Measurements from ENCODE around the gene HOXB6. TPM values are rescaled to one million over a fixed set of nuclear protein-coding genes. Genes with fewer than 3 reads are reported as not detected.

HOXB6 gene
- total RNA-seq, 1 donor from 2014 or later: not detected

DNA sequence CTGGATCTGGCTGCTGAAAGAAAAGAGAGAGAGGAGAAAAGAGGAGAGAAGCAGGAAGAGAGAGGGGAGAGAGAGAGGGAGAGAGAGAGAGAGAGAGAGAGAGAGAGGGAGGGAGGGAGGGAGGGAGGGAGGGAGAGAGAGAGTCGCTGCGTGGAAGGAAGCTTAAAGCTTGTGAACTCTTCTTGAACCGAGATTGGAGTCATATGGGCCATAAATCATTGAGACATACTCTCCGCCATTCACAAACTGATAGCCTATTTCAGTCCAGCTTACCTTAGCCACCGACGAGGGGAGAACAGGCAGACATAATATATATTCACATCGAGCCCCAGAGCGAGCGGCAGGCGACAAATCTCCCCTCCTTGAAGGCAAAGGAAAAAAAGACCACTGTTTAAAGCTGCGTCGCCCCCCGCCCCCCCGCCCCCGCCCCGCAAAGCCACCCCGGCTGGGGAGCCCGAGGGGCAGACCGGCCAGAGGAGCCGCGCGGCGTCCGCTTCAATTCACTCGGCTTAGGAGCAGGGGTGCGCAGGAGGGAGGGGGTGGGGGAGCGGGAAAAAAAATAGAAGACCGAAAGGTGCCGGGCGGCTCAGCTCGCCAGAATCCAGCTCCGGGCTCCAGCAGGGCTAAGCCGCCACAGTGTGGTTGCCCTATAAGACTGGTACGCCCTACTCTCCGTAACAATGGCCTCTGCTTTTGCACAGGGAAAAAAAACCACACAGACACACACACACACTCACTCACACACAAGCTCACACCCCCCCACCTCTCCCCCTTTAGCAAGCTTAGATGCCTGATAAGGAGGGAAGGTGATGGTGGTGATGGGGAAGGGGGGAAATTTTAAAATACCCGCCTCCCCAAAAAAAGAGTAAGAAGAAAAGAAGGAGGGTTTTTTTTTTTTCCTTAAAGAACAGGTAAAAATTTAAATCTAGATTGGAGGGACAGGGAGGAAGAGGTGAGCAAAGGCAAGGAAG lies 49.2 kb downstream of the HOXB6 start:
- peaks cover 7 to 82% (median 59%) of the 10 kb centered on the region in 3 donors for H3K27me3 ChIP-seq (ENCODE audit: control insufficient read depth in 3 of 3, insufficient read depth in 3 of 3, low read length in 3 of 3)
- H3K4me3 ChIP-seq (ENCODE audit: low read length in 3 of 3): peak overlapping the region in 1 of 3 donors; percentile 64
- H3K9ac ChIP-seq (ENCODE audit: low read depth in 1 of 3, low read length in 3 of 3): peak overlapping the region in 1 of 3 donors; percentile 74
- H3K36me3 ChIP-seq (ENCODE audit: control insufficient read depth in 3 of 3, insufficient read depth in 3 of 3, low read length in 3 of 3): peaks cover 0 to 2% (median 0%) of the 10 kb centered on the region in 3 donors
- H3K27ac ChIP-seq (ENCODE audit: low read depth, low read length): no peak overlapping the region
- no peaks in the 10 kb centered on the region for H3K9me3 ChIP-seq (ENCODE audit: control insufficient read depth in 3 of 3, low read length in 3 of 3)
- peaks cover 0 to 13% (median 3%) of the 10 kb centered on the region in 3 donors for H3K4me1 ChIP-seq (ENCODE audit: control insufficient read depth in 3 of 3, insufficient read depth in 3 of 3, low read length in 3 of 3)

DNA sequence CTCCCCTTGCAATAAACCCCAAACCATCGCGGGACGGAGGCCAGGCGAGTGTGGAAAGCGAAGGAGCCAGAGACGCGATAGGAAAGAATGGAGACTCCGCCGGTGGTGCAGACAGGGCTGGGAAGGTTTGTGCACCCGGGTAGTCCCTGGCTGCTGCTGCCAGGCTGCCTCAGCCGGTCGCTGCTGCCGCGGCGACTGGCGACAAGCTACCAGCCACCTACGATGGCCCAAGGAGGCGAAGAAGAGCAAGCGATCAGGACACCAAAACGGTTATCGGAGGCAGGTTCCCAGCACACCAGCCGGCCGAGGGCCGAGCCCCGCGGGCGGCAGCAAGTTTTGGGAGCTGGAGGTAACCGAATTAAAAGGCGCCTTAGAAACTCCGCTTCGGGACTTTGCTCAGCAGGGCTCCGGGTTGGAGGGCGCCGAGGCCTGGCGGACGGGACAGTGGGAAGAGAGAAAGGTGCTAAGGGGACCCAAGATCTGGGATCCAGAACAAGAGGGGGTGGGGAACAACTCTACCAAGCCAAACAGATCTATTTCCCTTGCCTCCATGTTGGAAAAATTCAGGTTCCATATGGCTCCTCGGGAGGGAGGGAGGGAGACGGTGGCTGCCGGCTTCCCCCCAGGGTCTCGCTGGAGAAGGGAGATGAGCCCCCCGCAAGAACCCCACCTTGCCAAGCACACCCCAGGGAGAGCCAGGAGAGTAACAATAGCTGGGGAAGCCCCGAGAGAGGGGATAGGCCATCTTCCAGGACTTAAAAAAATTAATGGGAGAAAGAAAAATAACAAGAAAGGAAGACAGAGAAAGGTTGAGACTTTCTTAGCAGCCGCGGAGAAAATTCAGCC lies 50.2 kb downstream of the HOXB6 start:
- H3K9me3 ChIP-seq (ENCODE audit: control insufficient read depth in 3 of 3, low read length in 3 of 3): no peaks in the 10 kb centered on the region
- peak overlapping the region in 1 of 3 donors; percentile 64 for H3K4me3 ChIP-seq (ENCODE audit: low read length in 3 of 3)
- peaks cover 0 to 11% (median 3%) of the 10 kb centered on the region in 3 donors for H3K4me1 ChIP-seq (ENCODE audit: control insufficient read depth in 3 of 3, insufficient read depth in 3 of 3, low read length in 3 of 3)
- no peak overlapping the region for H3K27ac ChIP-seq (ENCODE audit: low read depth, low read length)
- H3K27me3 ChIP-seq (ENCODE audit: control insufficient read depth in 3 of 3, insufficient read depth in 3 of 3, low read length in 3 of 3): peaks cover 3 to 82% (median 61%) of the 10 kb centered on the region in 3 donors
- H3K36me3 ChIP-seq (ENCODE audit: control insufficient read depth in 3 of 3, insufficient read depth in 3 of 3, low read length in 3 of 3): peaks cover 0 to 6% (median 0%) of the 10 kb centered on the region in 3 donors
- H3K9ac ChIP-seq (ENCODE audit: low read depth in 1 of 3, low read length in 3 of 3): peak overlapping the region in 1 of 3 donors; percentile 74

- Histone ChIP-seq H3K27me3 (ENCODE audit: control insufficient read depth in 3 of 3, insufficient read depth in 3 of 3, low read length in 3 of 3) (peaks cover 3 to 79% (median 56%) of the 10 kb centered on the region in 3 donors), H3K9ac (ENCODE audit: low read depth in 1 of 3, low read length in 3 of 3) (no peak overlapping the region), H3K4me3 (ENCODE audit: low read length in 3 of 3) (no peak overlapping the region)
These were observed 51.0 kb downstream of the HOXB6 start for GRCh38 chr17:48553826-48554225.

GRCh38 chr17:48553190-48553547 lies 51.6 kb downstream of the HOXB6 start:
- peaks cover 0 to 3% (median 0%) of the 10 kb centered on the region in 3 donors for H3K36me3 ChIP-seq (ENCODE audit: control insufficient read depth in 3 of 3, insufficient read depth in 3 of 3, low read length in 3 of 3)
- no peak overlapping the region for H3K27ac ChIP-seq (ENCODE audit: low read depth, low read length)
- H3K4me1 ChIP-seq (ENCODE audit: control insufficient read depth in 3 of 3, insufficient read depth in 3 of 3, low read length in 3 of 3): peaks cover 0 to 13% (median 3%) of the 10 kb centered on the region in 3 donors
- H3K4me3 ChIP-seq (ENCODE audit: low read length in 3 of 3): no peak overlapping the region
- H3K27me3 ChIP-seq (ENCODE audit: control insufficient read depth in 3 of 3, insufficient read depth in 3 of 3, low read length in 3 of 3): peaks cover 3 to 77% (median 53%) of the 10 kb centered on the region in 3 donors
- H3K9me3 ChIP-seq (ENCODE audit: control insufficient read depth in 3 of 3, low read length in 3 of 3): no peaks in the 10 kb centered on the region
- no peak overlapping the region for H3K9ac ChIP-seq (ENCODE audit: low read depth in 1 of 3, low read length in 3 of 3)

More at GRCh38 chr17:48553826-48554225, 51.0 kb downstream of the HOXB6 start:
- Histone ChIP-seq H3K36me3 (ENCODE audit: control insufficient read depth in 3 of 3, insufficient read depth in 3 of 3, low read length in 3 of 3) (peaks cover 0 to 3% (median 0%) of the 10 kb centered on the region in 3 donors), H3K27ac (ENCODE audit: low read depth, low read length) (no peak overlapping the region), H3K9me3 (ENCODE audit: control insufficient read depth in 3 of 3, low read length in 3 of 3) (no peaks in the 10 kb centered on the region), H3K4me1 (ENCODE audit: control insufficient read depth in 3 of 3, insufficient read depth in 3 of 3, low read length in 3 of 3) (peaks cover 0 to 11% (median 3%) of the 10 kb centered on the region in 3 donors)

DNA sequence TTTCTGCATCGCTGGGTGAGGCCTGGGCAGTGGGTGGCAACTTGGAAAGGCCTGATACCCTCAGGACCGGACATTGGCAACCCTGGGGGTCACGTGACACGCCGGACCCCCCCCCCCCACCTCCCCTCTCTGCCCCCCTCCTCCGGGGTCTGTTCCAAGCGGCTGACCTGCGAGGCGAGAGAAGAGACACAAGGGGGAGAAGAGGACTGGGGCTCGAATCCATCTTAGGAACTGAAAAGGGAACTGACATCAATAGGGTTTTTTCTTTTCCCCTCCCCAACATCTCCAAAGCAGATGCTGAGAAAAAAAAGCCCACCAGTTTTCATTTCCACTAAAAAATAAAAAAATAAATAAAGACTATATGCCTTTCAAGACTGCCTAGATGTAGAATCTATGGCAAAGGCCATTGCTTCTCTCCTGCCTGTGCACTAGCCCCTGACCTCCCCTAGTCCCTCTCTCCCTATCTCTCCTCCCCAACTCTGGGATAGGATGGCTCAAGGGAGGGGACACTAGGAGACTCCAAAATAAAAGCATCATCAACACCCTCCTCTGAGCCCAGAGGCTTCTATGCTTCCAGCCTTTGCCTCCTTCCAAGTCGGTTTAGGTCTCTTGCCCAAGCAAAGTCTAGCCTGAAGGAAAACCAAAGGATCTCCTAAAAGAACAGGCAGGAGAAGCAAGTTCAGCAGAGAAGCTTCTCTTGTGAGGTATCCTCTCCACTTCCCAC lies 52.2 kb downstream of the HOXB6 start:
- no peak overlapping the region for H3K9ac ChIP-seq (ENCODE audit: low read depth in 1 of 3, low read length in 3 of 3)
- H3K4me3 ChIP-seq (ENCODE audit: low read length in 3 of 3): no peak overlapping the region
- peaks cover 3 to 76% (median 57%) of the 10 kb centered on the region in 3 donors for H3K27me3 ChIP-seq (ENCODE audit: control insufficient read depth in 3 of 3, insufficient read depth in 3 of 3, low read length in 3 of 3)
- no peak overlapping the region for H3K27ac ChIP-seq (ENCODE audit: low read depth, low read length)
- H3K36me3 ChIP-seq (ENCODE audit: control insufficient read depth in 3 of 3, insufficient read depth in 3 of 3, low read length in 3 of 3): peaks cover 0 to 3% (median 0%) of the 10 kb centered on the region in 3 donors
- peaks cover 0 to 15% (median 3%) of the 10 kb centered on the region in 3 donors for H3K4me1 ChIP-seq (ENCODE audit: control insufficient read depth in 3 of 3, insufficient read depth in 3 of 3, low read length in 3 of 3)
- no peaks in the 10 kb centered on the region for H3K9me3 ChIP-seq (ENCODE audit: control insufficient read depth in 3 of 3, low read length in 3 of 3)

DNA sequence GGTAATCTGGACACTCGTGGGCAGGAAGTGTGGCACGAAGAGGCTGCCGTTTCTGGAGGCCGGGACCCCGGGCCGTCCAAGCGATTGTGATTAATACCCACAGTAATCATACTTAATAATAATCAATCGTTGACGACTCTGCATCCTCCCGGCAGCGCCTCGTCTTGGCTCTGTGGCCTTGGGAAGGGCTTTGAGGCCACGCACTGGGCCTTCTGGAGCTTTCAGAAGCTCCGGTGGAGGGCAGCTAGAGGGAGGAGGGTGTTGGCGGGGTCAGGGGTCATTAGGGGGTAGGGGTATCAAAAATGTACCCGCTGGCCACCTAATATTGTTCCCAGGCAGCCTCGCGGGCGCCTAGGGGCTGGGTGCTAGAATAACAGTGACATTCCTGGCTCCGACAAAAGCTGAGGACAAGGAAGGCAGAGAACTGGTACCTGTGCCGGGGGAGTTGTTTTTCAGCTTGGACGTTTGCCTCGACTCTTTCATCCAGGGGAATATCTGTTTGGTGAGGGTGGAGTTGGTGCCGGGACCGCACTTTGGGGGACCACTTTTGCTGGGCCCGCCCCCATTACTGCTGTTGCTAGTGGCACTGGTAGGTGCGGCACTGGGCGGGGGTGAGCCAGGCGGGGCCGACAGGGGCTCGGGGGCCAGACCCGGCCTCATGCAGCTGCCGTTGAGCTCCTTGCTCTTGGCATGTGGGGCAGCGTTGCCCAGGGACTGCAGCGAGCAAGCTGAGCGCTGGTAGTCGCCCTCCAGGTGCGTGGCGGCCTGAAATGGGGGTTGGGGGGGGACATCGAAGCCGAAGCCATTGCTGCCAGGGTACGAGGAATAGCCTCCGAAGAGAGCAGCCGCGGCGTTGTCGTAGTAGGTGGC lies 53.0 kb downstream of the HOXB6 start:
- Histone ChIP-seq H3K36me3 (ENCODE audit: control insufficient read depth in 3 of 3, insufficient read depth in 3 of 3, low read length in 3 of 3) (peaks cover 0 to 3% (median 0%) of the 10 kb centered on the region in 3 donors), H3K27ac (ENCODE audit: low read depth, low read length) (no peak overlapping the region), H3K27me3 (ENCODE audit: control insufficient read depth in 3 of 3, insufficient read depth in 3 of 3, low read length in 3 of 3) (peaks cover 3 to 76% (median 58%) of the 10 kb centered on the region in 3 donors), H3K4me1 (ENCODE audit: control insufficient read depth in 3 of 3, insufficient read depth in 3 of 3, low read length in 3 of 3) (peaks cover 0 to 15% (median 3%) of the 10 kb centered on the region in 3 donors), H3K4me3 (ENCODE audit: low read length in 3 of 3) (no peak overlapping the region), H3K9me3 (ENCODE audit: control insufficient read depth in 3 of 3, low read length in 3 of 3) (no peaks in the 10 kb centered on the region), H3K9ac (ENCODE audit: low read depth in 1 of 3, low read length in 3 of 3) (no peak overlapping the region)

DNA sequence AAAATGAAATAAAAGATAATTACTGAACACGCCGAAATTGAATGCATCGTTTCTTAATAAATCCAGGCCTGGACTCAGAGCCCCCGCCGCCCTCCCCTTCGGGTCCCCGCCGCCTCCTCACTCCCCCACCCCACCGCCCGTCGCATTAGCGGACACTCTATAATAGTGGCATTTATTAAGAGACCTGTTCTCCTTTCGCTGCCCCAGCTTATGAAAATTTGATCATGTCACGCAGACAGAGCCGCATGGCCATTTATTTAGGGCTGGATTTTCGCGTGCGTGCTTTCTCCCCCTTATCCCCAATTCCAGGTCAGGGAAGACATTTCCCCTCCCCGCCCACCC lies 53.6 kb downstream of the HOXB6 start:
- Histone ChIP-seq H3K4me3 (ENCODE audit: low read length in 3 of 3) (no peak overlapping the region), H3K27ac (ENCODE audit: low read depth, low read length) (no peak overlapping the region), H3K9me3 (ENCODE audit: control insufficient read depth in 3 of 3, low read length in 3 of 3) (no peaks in the 10 kb centered on the region), H3K4me1 (ENCODE audit: control insufficient read depth in 3 of 3, insufficient read depth in 3 of 3, low read length in 3 of 3) (peaks cover 0 to 19% (median 3%) of the 10 kb centered on the region in 3 donors), H3K9ac (ENCODE audit: low read depth in 1 of 3, low read length in 3 of 3) (no peak overlapping the region), H3K27me3 (ENCODE audit: control insufficient read depth in 3 of 3, insufficient read depth in 3 of 3, low read length in 3 of 3) (peaks cover 3 to 79% (median 58%) of the 10 kb centered on the region in 3 donors), H3K36me3 (ENCODE audit: control insufficient read depth in 3 of 3, insufficient read depth in 3 of 3, low read length in 3 of 3) (peaks cover 0 to 3% (median 0%) of the 10 kb centered on the region in 3 donors)

DNA sequence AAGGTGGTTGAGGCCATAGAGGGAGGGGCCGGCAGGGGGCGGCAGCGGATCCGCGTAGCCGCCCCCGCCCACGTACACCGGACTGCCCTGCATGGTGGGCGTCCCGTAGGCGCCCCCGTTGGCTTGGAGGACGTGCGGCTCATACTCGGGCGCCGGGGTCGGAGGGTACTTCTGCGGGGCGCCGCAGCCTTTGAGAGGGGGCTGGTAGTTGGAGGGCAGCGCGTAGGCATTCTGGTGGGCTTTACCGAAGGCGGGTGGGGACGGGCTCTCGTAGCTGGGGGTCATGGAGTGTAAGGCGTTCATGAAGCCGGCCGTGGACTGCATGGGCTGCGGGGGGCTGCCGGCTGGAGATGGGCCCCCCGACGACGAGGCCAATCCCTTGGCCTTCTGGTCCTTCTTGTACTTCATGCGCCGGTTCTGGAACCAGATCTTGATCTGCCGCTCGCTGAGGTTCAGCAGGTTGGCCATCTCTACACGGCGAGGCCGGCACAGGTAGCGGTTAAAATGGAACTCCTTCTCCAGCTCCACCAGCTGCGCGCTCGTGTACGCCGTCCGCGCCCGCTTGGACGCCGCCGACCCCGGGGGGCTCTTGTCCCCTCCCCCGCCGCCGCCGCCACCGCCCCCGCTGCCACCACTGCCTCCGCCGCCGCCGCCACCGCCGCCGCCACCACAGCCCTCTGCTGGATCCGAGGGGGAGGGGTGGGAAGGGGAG lies 54.1 kb downstream of the HOXB6 start:
- no peak overlapping the region for H3K9ac ChIP-seq (ENCODE audit: low read depth in 1 of 3, low read length in 3 of 3)

More for the DNA sequence above, 54.1 kb downstream of the HOXB6 start:
- H3K9me3 ChIP-seq (ENCODE audit: control insufficient read depth in 3 of 3, low read length in 3 of 3): no peaks in the 10 kb centered on the region
- no peak overlapping the region for H3K27ac ChIP-seq (ENCODE audit: low read depth, low read length)
- peaks cover 3 to 78% (median 58%) of the 10 kb centered on the region in 3 donors for H3K27me3 ChIP-seq (ENCODE audit: control insufficient read depth in 3 of 3, insufficient read depth in 3 of 3, low read length in 3 of 3)
- H3K36me3 ChIP-seq (ENCODE audit: control insufficient read depth in 3 of 3, insufficient read depth in 3 of 3, low read length in 3 of 3): peaks cover 0 to 3% (median 0%) of the 10 kb centered on the region in 3 donors
- no peak overlapping the region for H3K4me3 ChIP-seq (ENCODE audit: low read length in 3 of 3)
- H3K4me1 ChIP-seq (ENCODE audit: control insufficient read depth in 3 of 3, insufficient read depth in 3 of 3, low read length in 3 of 3): peaks cover 0 to 23% (median 3%) of the 10 kb centered on the region in 3 donors
